H1 (cell line): ENCODE measurements around the gene TFF1.

Experiments used
- EGR1 ChIP-seq: IDR thresholded peaks from 2 replicates; pipeline ENCODE4 v1.6.1; 2011; ENCODE audit warnings: low read depth, low read length, borderline replicate concordance
- KDM1A ChIP-seq: fragments of 200-600, 300-600 bp; sonication (generic); IDR thresholded peaks from 2 replicates; pipeline ENCODE4 v1.7.1; 2016; ENCODE audit warnings: mild to moderate bottlenecking, low read length, borderline replicate concordance
- KDM5A ChIP-seq: fragments of 200-600 bp; IDR thresholded peaks from 2 replicates; pipeline ENCODE4 v1.7.1; 2012; ENCODE audit warnings: mild to moderate bottlenecking, low read length, inconsistent platforms, mixed read lengths
- NRF1 ChIP-seq: IDR thresholded peaks from 2 replicates; pipeline ENCODE4 v1.6.1; 2011; ENCODE audit warnings: mild to moderate bottlenecking, low read depth, low read length, improper control_type of control experiment
- POLR2A ChIP-seq, 2 experiments: IDR thresholded peaks; 1 replicate in 1 of 2; 2 replicates in 1 of 2; pipeline ENCODE4 v1.6.1; 2011; ENCODE audit warnings: low read depth in 2 of 2, low read length in 2 of 2, mild to moderate bottlenecking in 2 of 2; ENCODE audit errors: control extremely low read depth in 1 of 2
- SAP30 ChIP-seq: fragments of 300-600 bp; sonication (generic); IDR thresholded peaks from 2 replicates; pipeline ENCODE4 v1.7.1; 2012; ENCODE audit warnings: low read length, moderate library complexity, mild to moderate bottlenecking, inconsistent platforms; ENCODE audit not compliant: insufficient read depth, insufficient replicate concordance
- YY1 ChIP-seq: IDR thresholded peaks from 2 replicates; pipeline ENCODE4 v1.6.1; 2011; ENCODE audit warnings: low read depth, mild to moderate bottlenecking, low read length
- TF ChIP-seq, protein P1 (sequence below), 3 experiments: IDR thresholded peaks; 1 replicate in 2 of 3; 2 replicates in 1 of 3; pipeline versions ENCODE4 v1.5.1 to v1.6.1; 2011; ENCODE audit warnings: low read length in 3 of 3, mild to moderate bottlenecking in 3 of 3, inconsistent platforms in 2 of 3, low read depth in 1 of 3, moderate library complexity in 1 of 3; ENCODE audit not compliant: insufficient read depth in 1 of 3; ENCODE audit errors: control extremely low read depth in 1 of 3
- TF ChIP-seq, protein P2 (sequence below): IDR thresholded peaks from 2 replicates; pipeline ENCODE4 v1.6.1; 2012; ENCODE audit warnings: inconsistent platforms

DNA sequence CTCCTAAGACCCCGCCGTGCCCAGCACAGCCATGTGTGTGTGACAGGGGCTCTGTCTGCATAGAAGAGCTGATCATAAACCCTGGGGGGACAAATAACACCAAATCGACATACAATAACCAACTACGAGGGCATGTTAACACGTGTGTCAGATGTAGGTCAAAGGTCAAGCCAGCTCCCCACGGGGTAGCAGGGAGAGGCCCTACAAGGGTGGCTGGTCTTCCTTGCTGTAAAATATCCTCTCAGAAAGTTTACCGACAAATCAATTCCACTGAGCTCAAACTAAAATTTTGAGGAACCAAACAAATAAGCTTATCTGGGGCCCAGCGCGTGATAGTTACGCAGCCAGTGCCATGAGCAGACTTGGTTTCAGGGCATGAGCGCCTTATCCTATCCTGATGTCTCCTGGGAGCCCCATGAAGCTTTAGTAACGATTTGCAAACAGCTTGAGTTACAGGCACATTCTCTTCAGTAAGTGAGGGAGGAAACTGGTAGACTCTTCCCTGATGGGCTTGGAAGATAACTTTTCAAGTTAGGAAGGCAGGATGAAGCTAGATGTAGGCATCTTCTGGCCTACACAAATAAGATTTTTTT is 32.2 kb upstream of the TFF1 start:
- TF ChIP-seq KDM5A: no peak
- TF ChIP-seq KDM1A: no peak
- no peak for TF ChIP-seq SAP30
- TF ChIP-seq, protein P1, sequence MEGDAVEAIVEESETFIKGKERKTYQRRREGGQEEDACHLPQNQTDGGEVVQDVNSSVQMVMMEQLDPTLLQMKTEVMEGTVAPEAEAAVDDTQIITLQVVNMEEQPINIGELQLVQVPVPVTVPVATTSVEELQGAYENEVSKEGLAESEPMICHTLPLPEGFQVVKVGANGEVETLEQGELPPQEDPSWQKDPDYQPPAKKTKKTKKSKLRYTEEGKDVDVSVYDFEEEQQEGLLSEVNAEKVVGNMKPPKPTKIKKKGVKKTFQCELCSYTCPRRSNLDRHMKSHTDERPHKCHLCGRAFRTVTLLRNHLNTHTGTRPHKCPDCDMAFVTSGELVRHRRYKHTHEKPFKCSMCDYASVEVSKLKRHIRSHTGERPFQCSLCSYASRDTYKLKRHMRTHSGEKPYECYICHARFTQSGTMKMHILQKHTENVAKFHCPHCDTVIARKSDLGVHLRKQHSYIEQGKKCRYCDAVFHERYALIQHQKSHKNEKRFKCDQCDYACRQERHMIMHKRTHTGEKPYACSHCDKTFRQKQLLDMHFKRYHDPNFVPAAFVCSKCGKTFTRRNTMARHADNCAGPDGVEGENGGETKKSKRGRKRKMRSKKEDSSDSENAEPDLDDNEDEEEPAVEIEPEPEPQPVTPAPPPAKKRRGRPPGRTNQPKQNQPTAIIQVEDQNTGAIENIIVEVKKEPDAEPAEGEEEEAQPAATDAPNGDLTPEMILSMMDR (IDR thresholded peaks at IDR 0.05; ENCODE audit: control extremely low read depth in 1 of 3, insufficient read depth in 1 of 3, low read depth in 1 of 3, low read length in 3 of 3): no peak
- no peak for TF ChIP-seq NRF1
- TF ChIP-seq EGR1: no peak
- no peak for TF ChIP-seq YY1
- TF ChIP-seq POLR2A (IDR thresholded peaks at IDR 0.05; ENCODE audit: control extremely low read depth in 1 of 2, low read depth in 2 of 2, low read length in 2 of 2): no peak
- TF ChIP-seq, protein P2, sequence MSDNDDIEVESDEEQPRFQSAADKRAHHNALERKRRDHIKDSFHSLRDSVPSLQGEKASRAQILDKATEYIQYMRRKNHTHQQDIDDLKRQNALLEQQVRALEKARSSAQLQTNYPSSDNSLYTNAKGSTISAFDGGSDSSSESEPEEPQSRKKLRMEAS: no peak
